HG02884 (cell line): Measurements from ENCODE around the gene TEKT4.
"Not testable (repeated sequence)": the region's sequence is repeated elsewhere in the genome, so short reads cannot be mapped to it uniquely, and the experiment has no call there.

Experiments used
- ATAC-seq: cut with Tn5 transposase; IDR thresholded peaks from one replicate; pipeline ENCODE4 v1.9.1; 2021; ENCODE audit warnings: mild to moderate bottlenecking, moderate library complexity; ENCODE audit not compliant: unreplicated experiment

TEKT4 gene

DNA sequence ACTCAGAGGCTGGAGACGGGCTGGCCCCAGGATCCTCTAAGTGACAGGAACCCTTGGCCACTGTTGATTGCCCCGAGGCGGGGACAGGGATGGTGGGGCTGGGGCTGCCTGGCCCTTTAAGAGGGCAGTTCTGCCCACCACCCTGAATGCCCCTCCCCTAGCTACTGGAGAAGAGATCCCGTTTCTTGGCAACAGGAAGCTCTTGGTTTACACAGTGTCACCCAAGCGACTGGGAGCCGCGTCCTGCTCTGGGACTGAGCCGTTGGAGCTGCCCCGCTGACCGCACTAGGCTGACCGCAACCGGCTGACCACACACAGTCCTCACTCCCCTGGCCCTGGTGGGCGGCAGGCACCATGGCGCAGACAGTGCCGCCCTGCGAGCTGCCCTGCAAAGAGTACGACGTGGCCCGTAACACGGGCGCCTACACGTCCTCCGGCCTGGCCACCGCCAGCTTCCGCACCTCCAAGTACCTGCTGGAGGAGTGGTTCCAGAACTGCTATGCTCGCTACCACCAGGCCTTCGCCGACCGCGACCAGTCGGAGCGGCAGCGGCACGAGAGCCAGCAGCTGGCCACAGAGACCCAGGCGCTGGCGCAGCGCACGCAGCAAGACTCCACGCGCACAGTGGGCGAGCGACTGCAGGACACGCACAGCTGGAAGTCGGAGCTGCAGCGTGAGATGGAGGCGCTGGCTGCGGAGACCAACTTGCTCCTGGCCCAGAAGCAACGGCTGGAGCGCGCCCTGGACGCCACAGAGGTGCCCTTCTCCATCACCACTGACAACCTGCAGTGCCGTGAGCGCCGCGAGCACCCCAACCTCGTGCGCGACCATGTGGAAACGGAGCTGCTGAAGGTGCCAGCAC is at the start of gene TEKT4:
Gene TEKT4 (plus strand): TSS at position 205 of the 862 bp plus-strand sequence. CDS start 150 bp downstream, at position 355.
- ATAC-seq, result no peak

- not testable (repeated sequence) for ATAC-seq
These were observed 32.0 kb upstream of the TEKT4 start for GRCh38 chr2:94839224-94839623.

DNA sequence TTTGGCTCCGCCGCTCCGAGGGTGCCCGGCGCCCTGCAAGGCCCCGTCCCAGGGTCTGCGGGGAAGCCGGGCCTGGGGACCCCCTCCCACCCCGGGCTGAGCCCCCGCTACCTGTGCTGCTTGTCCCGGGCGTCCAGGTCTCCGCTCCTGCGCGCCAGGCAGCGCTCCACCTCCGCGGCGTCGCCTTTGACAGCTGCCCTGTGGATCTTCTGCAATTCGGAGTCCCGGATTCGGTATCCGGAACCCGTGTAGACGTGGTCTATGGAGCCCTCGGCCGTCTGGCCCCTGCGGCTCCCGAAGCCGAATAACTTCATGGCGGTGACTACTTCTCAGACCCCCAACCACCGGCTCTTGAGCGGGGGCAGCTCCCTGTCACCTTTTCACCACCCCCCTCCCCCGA is 14.4 kb upstream of the TEKT4 start:
- not testable (repeated sequence) for ATAC-seq

- not testable (repeated sequence) for ATAC-seq
These were observed 13.7 kb upstream of the TEKT4 start for GRCh38 chr2:94857367-94858162.

DNA sequence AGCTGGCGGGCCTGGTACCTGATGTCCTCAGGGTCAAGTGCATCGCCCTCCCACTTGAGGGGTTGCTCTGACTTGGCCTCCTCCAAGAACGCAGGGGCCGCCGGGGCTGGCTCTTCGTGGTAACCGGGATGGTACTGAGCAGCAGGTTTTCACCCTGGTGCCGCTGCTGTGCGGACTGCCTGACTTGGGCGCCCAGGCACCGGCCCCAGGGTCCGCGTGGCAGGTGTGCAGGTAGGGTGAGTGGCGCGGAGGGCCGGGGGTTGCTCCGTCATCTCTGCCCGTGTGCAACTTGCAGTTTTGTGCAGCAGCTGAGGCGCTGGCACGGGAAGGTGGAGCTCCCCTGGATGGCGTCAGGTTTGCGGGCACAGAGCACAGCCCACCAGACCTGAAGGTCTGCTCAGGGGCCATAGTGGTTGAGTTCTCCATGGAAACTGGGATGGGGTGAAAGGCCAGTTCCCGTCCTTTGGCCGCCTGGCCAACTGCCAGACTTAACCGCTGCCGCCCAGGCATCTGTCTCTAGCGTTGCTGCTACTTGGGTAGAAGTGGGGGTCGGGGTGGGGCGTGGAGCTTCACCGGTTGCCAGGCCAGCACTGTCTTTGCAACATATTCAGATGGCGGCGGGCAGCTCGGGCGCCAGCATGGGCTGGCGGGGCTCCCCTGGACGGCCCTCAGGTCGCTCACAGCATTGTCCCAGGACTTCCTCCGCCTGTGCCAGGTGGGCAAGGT is 12.9 kb upstream of the TEKT4 start:
- not testable (repeated sequence) for ATAC-seq

DNA sequence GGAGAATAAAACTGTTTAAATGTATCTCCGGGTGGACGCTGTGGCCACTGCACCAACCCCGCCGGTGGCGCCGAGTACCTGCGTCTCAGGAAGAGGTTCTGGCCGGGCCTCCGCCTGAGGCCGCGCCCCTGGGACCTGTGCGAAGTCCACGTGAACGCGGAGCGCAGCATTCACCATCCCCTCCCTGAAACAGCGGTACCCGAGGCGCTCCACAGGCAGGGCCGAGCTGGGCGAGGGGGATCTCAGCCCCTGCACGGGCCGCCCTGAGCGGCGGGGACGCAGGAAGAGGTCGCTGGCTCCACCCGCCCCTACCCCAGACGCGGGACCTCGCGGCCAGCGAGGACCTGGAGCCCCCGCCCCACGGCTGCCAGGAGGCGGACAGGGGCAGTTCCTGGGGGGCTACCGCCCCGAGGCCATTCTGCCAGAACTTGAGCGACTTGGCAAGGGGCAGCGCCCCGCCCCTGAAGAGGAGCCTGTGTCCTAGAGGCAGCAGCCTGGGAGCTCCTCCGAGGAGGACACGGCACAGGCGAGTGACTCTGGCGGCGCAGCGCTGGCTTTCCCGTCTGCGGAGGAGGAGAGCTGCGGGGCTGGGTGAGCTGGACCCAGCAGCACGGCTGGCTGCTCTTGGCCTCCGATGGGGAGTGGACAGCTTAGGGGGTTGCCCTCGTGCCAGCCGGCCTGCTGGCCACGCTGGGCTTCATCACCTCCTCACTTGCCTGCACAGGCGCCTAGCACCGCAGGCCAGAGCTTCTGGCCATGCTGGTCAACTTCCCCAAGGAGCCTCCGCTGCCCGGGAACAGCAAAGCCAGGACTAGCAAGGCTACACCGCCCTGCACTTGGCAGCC is 9.7 kb upstream of the TEKT4 start:
- ATAC-seq, result no peak

DNA sequence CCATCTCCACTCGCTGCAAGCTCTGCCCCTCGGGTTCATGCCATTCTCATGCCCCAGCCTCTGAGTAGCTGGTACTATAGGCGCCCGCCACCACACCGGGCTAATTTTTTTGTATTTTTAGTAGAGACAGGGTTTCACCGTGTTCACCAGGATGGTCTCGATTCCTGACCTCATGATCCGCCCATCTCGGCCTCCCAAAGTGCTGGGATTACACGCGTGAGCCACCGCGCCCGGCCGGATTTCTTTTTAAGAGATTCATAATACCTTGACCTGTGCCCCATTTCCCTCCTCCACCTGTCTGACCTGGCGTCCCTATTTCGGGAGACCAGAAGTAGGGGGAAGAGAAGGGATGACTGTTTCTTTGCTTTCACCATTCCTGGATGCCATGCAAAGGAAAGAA is 8.3 kb upstream of the TEKT4 start:
- not testable (repeated sequence) for ATAC-seq

GRCh38 chr2:94869131-94869530 is 2.1 kb upstream of the TEKT4 start:
- no peak for ATAC-seq

DNA sequence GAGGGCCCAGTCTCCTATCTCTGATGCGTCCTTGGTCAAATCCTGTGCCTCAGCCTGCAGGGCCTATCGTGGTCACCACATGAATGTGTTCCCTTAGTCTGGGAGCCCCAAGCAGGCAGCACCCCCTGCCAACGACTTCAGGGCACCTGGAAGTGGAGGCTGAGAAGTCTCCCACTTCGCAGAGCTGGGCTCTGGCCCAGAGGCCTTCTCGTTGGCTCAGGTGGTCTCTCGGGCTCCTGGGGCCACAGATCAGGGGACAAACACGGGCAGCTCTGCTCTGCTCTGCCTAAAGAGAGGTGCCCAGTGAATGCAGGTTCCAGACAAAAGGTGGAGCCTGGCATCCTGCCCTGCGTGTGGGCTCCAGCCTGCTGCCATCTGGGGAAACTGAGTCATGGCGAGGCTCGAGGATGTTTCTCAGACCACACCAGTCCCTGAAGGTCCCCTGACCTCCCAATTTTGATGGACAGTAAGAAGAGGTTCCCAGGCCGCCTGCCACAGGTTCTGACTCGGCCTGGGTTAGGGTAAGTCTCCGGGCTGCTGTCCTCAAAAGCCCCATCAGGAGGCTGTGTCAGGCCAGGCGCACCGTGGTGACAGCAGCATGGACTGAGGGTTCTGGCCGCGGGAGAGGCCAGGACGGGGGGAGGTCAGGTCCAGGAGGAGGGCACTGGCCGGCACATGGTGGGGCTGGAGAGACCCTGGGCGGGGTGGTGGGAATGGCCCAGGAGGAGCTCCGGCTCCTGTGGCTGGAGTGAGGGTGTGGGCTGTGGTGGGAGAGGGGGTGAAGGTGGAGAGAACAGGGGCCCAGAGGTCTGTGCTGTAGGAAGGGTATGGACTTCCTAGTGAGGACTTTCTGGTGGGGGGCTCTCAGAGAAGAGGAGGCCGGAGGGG is 1.4 kb upstream of the TEKT4 start:
- ATAC-seq, result no peak

DNA sequence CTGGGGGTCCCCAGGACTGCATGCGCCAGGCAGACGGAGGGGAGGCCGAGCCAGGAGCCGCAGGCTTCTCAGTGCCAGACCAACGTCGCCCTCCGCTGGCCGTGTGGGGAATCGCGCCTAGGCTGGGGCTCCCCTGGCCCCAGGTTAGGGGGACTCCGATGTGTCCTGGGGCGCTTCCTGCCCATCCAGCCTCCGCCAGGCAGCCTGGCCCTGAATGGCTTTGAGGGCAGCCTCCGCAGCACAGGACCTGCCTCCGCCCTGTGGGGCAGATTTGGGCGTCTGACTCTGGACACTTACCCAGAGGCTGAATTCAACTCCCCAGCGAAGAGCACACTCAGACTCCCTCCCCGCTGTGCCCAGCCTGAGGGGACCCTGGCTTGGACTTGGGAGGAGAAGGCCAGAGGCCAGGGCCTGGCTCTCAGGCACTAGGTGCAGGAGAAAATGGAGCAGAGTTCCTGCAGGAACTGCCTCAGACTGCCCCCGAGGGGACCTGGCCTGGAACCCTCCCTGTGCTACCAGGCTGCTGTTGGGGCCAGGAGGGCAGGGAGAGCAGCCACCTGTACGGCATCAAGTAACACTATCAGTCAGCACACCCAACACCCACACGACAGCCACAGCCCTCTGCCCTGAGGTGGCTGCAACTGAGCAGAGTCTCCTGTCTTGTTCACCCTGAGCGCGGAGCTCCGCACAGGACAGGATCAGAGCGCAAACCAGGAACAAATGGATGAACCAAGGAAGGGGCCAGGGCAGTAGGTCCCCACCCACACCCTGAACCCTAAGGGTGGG is 597 bp upstream of the TEKT4 start:
- no peak for ATAC-seq

DNA sequence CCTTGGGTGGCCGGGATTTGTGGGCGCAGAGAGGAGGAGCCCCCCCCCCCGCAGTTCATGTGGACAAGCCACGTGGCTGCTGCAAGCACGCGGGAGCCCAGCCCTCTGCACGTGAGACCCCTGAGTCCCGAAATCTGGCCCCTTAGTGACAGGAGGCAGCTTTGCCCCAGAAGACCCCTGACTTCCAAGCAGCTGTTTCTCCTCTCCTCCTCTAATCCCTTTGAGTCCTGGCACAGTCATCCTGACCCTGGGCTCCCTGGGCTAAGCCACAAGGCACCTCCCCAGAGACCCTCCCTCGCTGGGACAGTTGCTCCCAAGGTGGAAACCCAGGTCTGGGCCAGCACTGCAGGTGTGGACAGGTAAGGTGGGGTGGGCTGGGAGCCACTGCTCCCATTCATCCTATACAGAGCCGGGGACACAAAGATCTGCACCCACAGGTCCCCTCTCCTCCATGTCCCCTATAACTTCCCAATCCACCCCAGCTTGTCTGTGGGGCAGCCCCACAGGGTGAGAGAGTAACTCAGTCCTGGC is 923 bp downstream of the TEKT4 start:
- ATAC-seq, result no peak

- ATAC-seq, result no peak
These were observed 1.6 kb downstream of the TEKT4 start for GRCh38 chr2:94872676-94873361.

DNA sequence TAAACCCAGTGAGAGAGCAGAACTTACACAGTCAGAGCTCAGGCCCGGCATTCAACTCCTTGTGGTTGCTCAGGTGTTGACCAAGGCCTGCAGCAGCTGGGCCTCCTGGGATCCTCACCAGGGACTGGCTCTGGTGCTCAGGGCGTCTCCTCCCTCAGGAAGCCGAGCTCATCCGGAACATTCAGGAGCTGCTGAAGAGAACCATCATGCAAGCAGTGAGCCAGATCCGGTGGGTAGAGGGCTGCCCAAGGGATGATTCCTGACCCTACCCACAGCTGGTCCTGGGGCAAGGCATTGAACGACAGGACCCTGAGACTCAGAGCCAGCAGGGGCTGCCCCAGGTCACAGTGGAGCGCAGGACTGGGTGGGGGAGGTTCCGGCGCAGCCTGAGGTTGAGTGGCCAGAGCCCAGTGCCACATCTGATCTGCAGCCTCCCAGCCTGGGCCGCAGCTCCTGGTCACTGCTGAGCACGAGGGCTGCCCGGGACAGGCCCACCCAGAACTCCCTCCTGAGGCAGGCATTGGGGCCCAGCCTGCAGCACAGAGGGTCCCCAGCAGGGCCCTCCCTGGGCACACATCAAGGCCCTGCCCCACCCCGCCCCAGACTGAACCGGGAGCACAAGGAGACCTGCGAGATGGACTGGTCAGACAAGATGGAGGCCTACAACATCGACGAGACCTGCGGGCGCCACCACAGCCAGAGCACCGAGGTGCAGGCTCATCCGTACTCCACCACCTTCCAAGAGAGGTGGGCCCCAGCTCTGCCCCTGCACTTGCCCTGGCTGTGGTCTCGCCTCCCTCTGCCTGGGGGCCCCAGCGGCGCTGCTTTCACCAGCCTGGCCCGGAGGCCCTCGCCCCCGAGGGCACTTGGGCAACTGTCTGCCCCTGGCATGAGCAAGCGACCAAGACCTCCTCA is 2.4 kb downstream of the TEKT4 start:
- no peak for ATAC-seq

GRCh38 chr2:94874277-94874997 is 3.2 kb downstream of the TEKT4 start:
- peak; percentile 88 for ATAC-seq

GRCh38 chr2:94875064-94875819 is 4.0 kb downstream of the TEKT4 start:
- ATAC-seq, result no peak
